BLaER1 treated with 17β-estradiol and CSF1 and Interleukin-3, amounts not matched to agents 10 nM and 100 nM (cell line): Measurements from ENCODE around the gene KIAA1549.

ENCODE experiments used
- H3K27ac ChIP-seq, 11 experiments: shearing (Covaris generic); formaldehyde crosslinking; 2 replicates each; pipeline ENCODE4 v1.8.1; 2022
- H3K27me3 ChIP-seq, 11 experiments: shearing (Covaris generic); formaldehyde crosslinking; 2 replicates each; pipeline ENCODE4 v1.8.1; 2022
- H3K36me3 ChIP-seq, 11 experiments: shearing (Covaris generic); formaldehyde crosslinking; 2 replicates each; pipeline ENCODE4 v1.8.1; 2022
- H3K4me1 ChIP-seq, 10 experiments: shearing (Covaris generic); formaldehyde crosslinking; 2 replicates each; pipeline ENCODE4 v1.8.1; 2022
- H3K4me2 ChIP-seq, 11 experiments: shearing (Covaris generic); formaldehyde crosslinking; 2 replicates each; pipeline ENCODE4 v1.8.1; 2022
- H3K4me3 ChIP-seq, 10 experiments: shearing (Covaris generic); formaldehyde crosslinking; 2 replicates each; pipeline ENCODE4 v1.8.1; 2022
- H3K9ac ChIP-seq, 11 experiments: shearing (Covaris generic); formaldehyde crosslinking; 2 replicates each; pipeline ENCODE4 v1.8.1; 2022
- H3K9me3 ChIP-seq, 11 experiments: shearing (Covaris generic); formaldehyde crosslinking; replicated peaks in 1 of 11; 2 replicates each; pipeline ENCODE4 v1.8.1; 2022
- H4K20me1 ChIP-seq, 11 experiments: shearing (Covaris generic); formaldehyde crosslinking; 2 replicates each; pipeline ENCODE4 v1.8.1; 2022
- Cebpa-rat ChIP-seq, 11 experiments: shearing (Covaris generic); IDR thresholded peaks; 2 replicates each; pipeline ENCODE4 v1.8.1; 2022

Gene KIAA1549

GRCh38 chr7:138954545-138955475, 26.4 kb downstream of the KIAA1549 start:
- Histone ChIP-seq H3K4me2 (peak overlapping the region in 4 of 11 experiments; percentile 3 to 40 (median 20); a peak in 5 of 22 replicates), H4K20me1 (peaks cover 0 to 17% (median 0%) of the 10 kb centered on the region in 11 experiments; a peak in 5 of 22 replicates), H3K9me3 (peaks cover 13 to 31% (median 26%) of the 10 kb centered on the region in 11 experiments), H3K9ac (0 out of 22 replicates have a peak overlapping the region, but pooled peaks of 1 of the 11 experiments have one; percentile 7), H3K4me1 (peaks cover 0 to 17% (median 8%) of the 10 kb centered on the region in 10 experiments; a peak in 12 of 20 replicates), H3K4me3 (no peak overlapping the region), H3K36me3 (peaks cover 0 to 15% (median 6%) of the 10 kb centered on the region in 11 experiments; a peak in 7 of 22 replicates), H3K27ac (no peak overlapping the region), H3K27me3 (no peaks in the 10 kb centered on the region)
- no peak for TF ChIP-seq Cebpa-rat (IDR thresholded peaks at IDR 0.05)

- Histone ChIP-seq H3K36me3 (peaks cover 0 to 12% (median 3%) of the 10 kb centered on the region in 11 experiments; a peak in 7 of 22 replicates), H3K27ac (no peak overlapping the region), H3K9me3 (peaks cover 13 to 20% (median 19%) of the 10 kb centered on the region in 11 experiments), H3K9ac (no peak overlapping the region), H3K4me3 (no peak overlapping the region), H3K27me3 (no peaks in the 10 kb centered on the region), H3K4me1 (peaks cover 0 to 17% (median 11%) of the 10 kb centered on the region in 10 experiments; a peak in 14 of 20 replicates), H4K20me1 (peaks cover 0 to 23% (median 5%) of the 10 kb centered on the region in 11 experiments; a peak in 7 of 22 replicates), H3K4me2 (no peak overlapping the region)
- TF ChIP-seq Cebpa-rat (IDR thresholded peaks at IDR 0.05): no peak
These were observed 28.4 kb downstream of the KIAA1549 start for GRCh38 chr7:138952791-138953190.

- H3K36me3 ChIP-seq: peaks cover 0 to 10% (median 2%) of the 10 kb centered on the region in 11 experiments; a peak in 7 of 22 replicates
- no peak overlapping the region for H3K4me2 ChIP-seq
- H3K27me3 ChIP-seq: no peaks in the 10 kb centered on the region
- H3K9me3 ChIP-seq: peaks cover 10 to 12% (median 12%) of the 10 kb centered on the region in 11 experiments
- peaks cover 0 to 29% (median 10%) of the 10 kb centered on the region in 11 experiments; a peak in 7 of 22 replicates for H4K20me1 ChIP-seq
- no peak for TF ChIP-seq Cebpa-rat (IDR thresholded peaks at IDR 0.05)
- no peak overlapping the region for H3K9ac ChIP-seq
- H3K4me1 ChIP-seq: peaks cover 0 to 17% (median 11%) of the 10 kb centered on the region in 10 experiments; a peak in 14 of 20 replicates
- H3K4me3 ChIP-seq: no peak overlapping the region
- no peak overlapping the region for H3K27ac ChIP-seq
These were observed 29.2 kb downstream of the KIAA1549 start for GRCh38 chr7:138951953-138952352.

- Histone ChIP-seq H3K9me3 (no peaks in the 10 kb centered on the region), H3K4me3 (no peak overlapping the region), H3K4me1 (peaks cover 0 to 16% (median 12%) of the 10 kb centered on the region in 10 experiments; a peak in 15 of 20 replicates), H3K27me3 (no peaks in the 10 kb centered on the region), H3K36me3 (no peaks in the 10 kb centered on the region), H3K9ac (no peak overlapping the region), H4K20me1 (peaks cover 0 to 38% (median 13%) of the 10 kb centered on the region in 11 experiments; a peak in 9 of 22 replicates), H3K4me2 (no peak overlapping the region), H3K27ac (no peak overlapping the region)
- no peak for TF ChIP-seq Cebpa-rat (IDR thresholded peaks at IDR 0.05)
These were observed 31.6 kb downstream of the KIAA1549 start for GRCh38 chr7:138949421-138950088.

GRCh38 chr7:138948403-138948802, 32.8 kb downstream of the KIAA1549 start:
- H3K9me3 ChIP-seq: no peaks in the 10 kb centered on the region
- H3K4me1 ChIP-seq: peaks cover 0 to 12% (median 7%) of the 10 kb centered on the region in 10 experiments; a peak in 10 of 20 replicates
- H3K9ac ChIP-seq: no peak overlapping the region
- H3K36me3 ChIP-seq: no peaks in the 10 kb centered on the region
- no peaks in the 10 kb centered on the region for H3K27me3 ChIP-seq
- TF ChIP-seq Cebpa-rat (IDR thresholded peaks at IDR 0.05): no peak
- peak overlapping the region in 4 of 11 experiments; percentile 1 to 26 (median 20); a peak in 4 of 22 replicates for H3K4me2 ChIP-seq
- no peak overlapping the region for H3K4me3 ChIP-seq
- no peak overlapping the region for H3K27ac ChIP-seq
- H4K20me1 ChIP-seq: peaks cover 0 to 33% (median 9%) of the 10 kb centered on the region in 11 experiments; a peak in 9 of 22 replicates

GRCh38 chr7:138945821-138946220, 35.4 kb downstream of the KIAA1549 start:
- TF ChIP-seq Cebpa-rat (IDR thresholded peaks at IDR 0.05): no peak
- Histone ChIP-seq H3K36me3 (no peaks in the 10 kb centered on the region), H3K9ac (no peak overlapping the region), H4K20me1 (peaks cover 0 to 28% (median 9%) of the 10 kb centered on the region in 11 experiments; a peak in 9 of 22 replicates), H3K4me1 (peaks cover 0 to 12% (median 7%) of the 10 kb centered on the region in 10 experiments; a peak in 10 of 20 replicates), H3K4me3 (no peak overlapping the region), H3K4me2 (peak overlapping the region in 3 of 11 experiments; percentile 27 to 47 (median 36); a peak in 4 of 22 replicates), H3K9me3 (no peaks in the 10 kb centered on the region; a peak in 1 of 22 replicates), H3K27me3 (no peaks in the 10 kb centered on the region), H3K27ac (no peak overlapping the region)

- no peak for TF ChIP-seq Cebpa-rat (IDR thresholded peaks at IDR 0.05)
- H3K4me1 ChIP-seq: peaks cover 0 to 12% (median 7%) of the 10 kb centered on the region in 10 experiments; a peak in 10 of 20 replicates
- H3K4me2 ChIP-seq: peak overlapping the region in 1 of 11 experiments; percentile 27; a peak in 1 of 22 replicates
- H3K4me3 ChIP-seq: no peak overlapping the region
- no peaks in the 10 kb centered on the region for H3K36me3 ChIP-seq
- H4K20me1 ChIP-seq: peaks cover 0 to 24% (median 9%) of the 10 kb centered on the region in 11 experiments; a peak in 9 of 22 replicates
- no peak overlapping the region for H3K27ac ChIP-seq
- H3K9me3 ChIP-seq: no peaks in the 10 kb centered on the region; a peak in 1 of 22 replicates
- no peaks in the 10 kb centered on the region for H3K27me3 ChIP-seq
- no peak overlapping the region for H3K9ac ChIP-seq
These were observed 36.0 kb downstream of the KIAA1549 start for GRCh38 chr7:138945154-138945553.

DNA sequence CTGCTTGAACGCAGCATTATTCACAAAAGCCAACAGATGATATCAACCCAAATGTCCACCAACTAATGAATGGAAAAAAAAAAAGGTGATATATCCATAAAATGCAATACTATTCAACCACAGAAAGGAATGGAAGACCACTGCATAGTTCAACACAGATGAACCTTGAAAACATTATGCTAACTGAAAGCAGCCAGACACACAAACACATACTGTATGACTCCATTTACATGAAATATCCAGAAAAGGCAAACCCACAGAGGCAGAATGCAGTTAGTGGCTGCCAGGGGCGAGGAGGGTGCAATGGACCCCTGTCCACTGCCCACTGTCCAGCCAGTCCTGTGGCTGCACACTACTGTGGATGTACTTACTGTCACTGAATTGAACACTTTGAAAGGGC, 36.6 kb downstream of the KIAA1549 start:
- H3K4me3 ChIP-seq: no peak overlapping the region
- peaks cover 0 to 12% (median 7%) of the 10 kb centered on the region in 10 experiments; a peak in 10 of 20 replicates for H3K4me1 ChIP-seq
- no peak overlapping the region for H3K4me2 ChIP-seq
- H3K36me3 ChIP-seq: no peaks in the 10 kb centered on the region
- no peaks in the 10 kb centered on the region; a peak in 2 of 22 replicates for H3K9me3 ChIP-seq
- TF ChIP-seq Cebpa-rat (IDR thresholded peaks at IDR 0.05): no peak
- H3K27ac ChIP-seq: no peak overlapping the region
- H3K9ac ChIP-seq: no peak overlapping the region
- no peaks in the 10 kb centered on the region for H3K27me3 ChIP-seq
- H4K20me1 ChIP-seq: peaks cover 0 to 23% (median 9%) of the 10 kb centered on the region in 11 experiments; a peak in 8 of 22 replicates
